HG03108 (cell line): ENCODE measurements around the gene LRPAP1.
"Not testable (repeated sequence)": the region's sequence is repeated elsewhere in the genome, so short reads cannot be mapped to it uniquely, and the experiment has no call there.

Experiments
- ATAC-seq: cut with Tn5 transposase; IDR thresholded peaks from one replicate; pipeline ENCODE4 v1.9.1; 2021; ENCODE audit warnings: moderate library complexity; ENCODE audit not compliant: unreplicated experiment

The LRPAP1 gene

DNA sequence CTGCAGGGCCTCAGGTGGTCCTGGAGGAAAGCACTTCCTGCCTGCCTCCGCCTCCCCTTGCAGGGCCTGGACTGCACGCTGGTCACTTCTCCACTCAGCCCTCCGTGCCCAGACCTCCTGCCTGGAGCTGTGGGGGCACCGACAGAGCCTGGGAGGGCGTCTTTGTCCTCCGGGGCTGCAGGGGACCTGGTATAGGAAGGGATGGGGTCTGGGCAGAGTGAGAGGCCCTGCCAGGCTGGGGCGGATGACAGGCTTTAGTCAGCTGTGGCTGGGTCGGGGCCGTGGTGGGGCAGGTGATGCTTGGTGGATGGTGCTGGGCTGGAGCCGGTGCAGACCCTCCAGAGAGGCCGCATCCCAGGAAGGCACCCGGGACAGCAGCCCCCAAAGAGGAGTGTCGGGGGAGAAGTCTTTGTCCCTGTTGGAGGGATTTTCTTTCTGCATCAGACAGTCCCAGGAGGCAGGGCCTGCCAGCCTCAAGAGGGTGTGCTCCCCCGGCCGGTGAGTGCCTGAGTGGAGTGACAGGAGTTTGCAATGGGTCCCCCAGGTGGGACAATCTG is 67.8 kb downstream of the LRPAP1 start:
- no peak for ATAC-seq

- ATAC-seq = no peak
Measured at GRCh38 chr4:3463556-3464348, 68.5 kb downstream of the LRPAP1 start.

GRCh38 chr4:3462790-3463415 is 69.3 kb downstream of the LRPAP1 start, which contains the start of gene DOK7:
DOK7 (plus strand) TSS chr4:3463306; CDS start chr4:3463376, 70 bp downstream.
- ATAC-seq = no peak

DNA sequence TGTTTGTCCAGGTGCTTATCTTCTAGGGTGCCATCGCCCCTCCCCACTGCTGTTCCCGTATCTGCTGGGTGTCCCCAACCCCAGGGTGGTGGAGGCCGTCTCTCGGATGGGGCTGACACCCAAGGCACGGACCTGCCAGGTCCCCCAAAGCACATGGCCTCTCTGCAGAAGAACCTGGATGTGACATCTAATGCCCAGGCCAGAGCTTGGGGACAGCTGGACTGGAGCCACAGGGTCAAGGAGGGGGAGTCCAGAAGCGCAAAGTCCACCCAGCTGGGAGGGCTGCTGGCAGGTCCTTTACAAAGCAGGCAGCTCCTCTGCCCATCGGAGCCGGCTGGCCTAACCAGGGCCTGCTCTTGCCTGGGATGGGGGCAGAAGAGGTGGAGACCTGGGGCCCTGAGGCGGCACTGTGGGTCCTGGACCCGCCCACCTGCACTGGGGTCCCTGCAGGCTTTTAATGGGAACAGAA is 69.9 kb downstream of the LRPAP1 start:
- no peak for ATAC-seq

GRCh38 chr4:3461515-3462291 is 70.5 kb downstream of the LRPAP1 start:
- no peak for ATAC-seq

GRCh38 chr4:3460926-3461325 is 71.3 kb downstream of the LRPAP1 start:
- no peak for ATAC-seq

- ATAC-seq = not testable (repeated sequence)
Measured at GRCh38 chr4:3459156-3459555, 73.1 kb downstream of the LRPAP1 start.

DNA sequence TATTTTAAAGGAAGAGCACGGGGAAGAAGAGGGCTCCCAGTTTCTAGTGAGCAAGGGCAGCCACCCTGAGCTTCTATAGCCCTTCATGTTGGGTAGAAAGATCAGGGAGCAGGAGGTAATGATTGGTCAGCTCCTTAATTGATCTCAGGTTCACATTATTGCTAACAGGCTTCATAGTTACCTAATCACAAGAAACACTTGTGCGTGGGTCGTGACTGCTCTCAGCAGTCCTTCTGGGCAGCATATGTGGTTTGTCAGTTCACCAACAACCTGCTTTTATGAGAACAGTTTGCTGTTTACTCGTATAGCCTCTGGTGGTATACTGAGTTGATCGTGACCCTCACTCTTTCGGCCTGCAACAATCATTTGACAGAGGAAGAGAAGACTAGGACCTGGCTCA is 73.9 kb downstream of the LRPAP1 start:
- no peak for ATAC-seq

- not testable (repeated sequence) for ATAC-seq
Measured at GRCh38 chr4:3455596-3455995, 76.6 kb downstream of the LRPAP1 start.
